HepG2 (cell line): ENCODE data around the gene GGTA1. TPM values are rescaled to one million over a fixed set of nuclear protein-coding genes. Genes with fewer than 3 reads are reported as not detected.

ENCODE experiments used
- ARID4A ChIP-seq: sonication (generic); formaldehyde crosslinking; IDR thresholded peaks from 2 replicates; pipeline ENCODE4 v1.5.0; 2020; ENCODE audit warnings: mild to moderate bottlenecking, missing genetic modification reagents, borderline replicate concordance
- ELK4 ChIP-seq: sonication (generic); formaldehyde crosslinking; IDR thresholded peaks from 2 replicates; pipeline ENCODE4 v1.9.0; 2021; ENCODE audit warnings: missing genetic modification reagents, borderline replicate concordance
- EZH2 ChIP-seq: conservative IDR thresholded peaks from 2 replicates; pipeline ENCODE4 v1.6.1; 2012; ENCODE audit warnings: mild to moderate bottlenecking, low read depth, low read length, moderate library complexity
- KLF9 ChIP-seq: IDR thresholded peaks from 2 replicates; pipeline ENCODE4 v1.6.1; 2016; ENCODE audit warnings: low read depth
- MTERF4 ChIP-seq: sonication (generic); formaldehyde crosslinking; IDR thresholded peaks from 2 replicates; pipeline ENCODE4 v1.8.0; 2023; ENCODE audit warnings: mild to moderate bottlenecking, missing genetic modification reagents
- NFE2L1 ChIP-seq: sonication (generic); formaldehyde crosslinking; IDR thresholded peaks from 2 replicates; pipeline ENCODE4 v1.4.0; 2020; ENCODE audit warnings: missing genetic modification reagents, mild to moderate bottlenecking, borderline replicate concordance
- NR2C2 ChIP-seq: sonication (generic); formaldehyde crosslinking; IDR thresholded peaks from 2 replicates; pipeline ENCODE4 v1.4.0; 2020; ENCODE audit warnings: missing genetic modification reagents, mild to moderate bottlenecking, moderate library complexity, borderline replicate concordance
- SCMH1 ChIP-seq: sonication (generic); formaldehyde crosslinking; IDR thresholded peaks from 2 replicates; pipeline ENCODE4 v1.9.0; 2021; ENCODE audit warnings: missing genetic modification reagents, mild to moderate bottlenecking, borderline replicate concordance
- TIGD3 ChIP-seq: sonication (generic); formaldehyde crosslinking; IDR thresholded peaks from 2 replicates; pipeline ENCODE4 v1.5.1; 2020; ENCODE audit warnings: mild to moderate bottlenecking, missing genetic modification reagents, borderline replicate concordance
- TMF1 ChIP-seq: sonication (generic); formaldehyde crosslinking; IDR thresholded peaks from 2 replicates; pipeline ENCODE4 v1.8.1; 2022; ENCODE audit warnings: low read depth, missing genetic modification reagents
- ZBTB38 ChIP-seq: sonication (generic); formaldehyde crosslinking; IDR thresholded peaks from 2 replicates; pipeline ENCODE4 v1.5.1; 2020; ENCODE audit warnings: mild to moderate bottlenecking, missing genetic modification reagents
- ZBTB8A ChIP-seq: sonication (generic); formaldehyde crosslinking; IDR thresholded peaks from 2 replicates; pipeline ENCODE4 v1.4.0; 2020; ENCODE audit warnings: mild to moderate bottlenecking, low read depth, missing genetic modification reagents, borderline replicate concordance
- ZNF280B ChIP-seq: sonication (generic); formaldehyde crosslinking; IDR thresholded peaks from 2 replicates; pipeline ENCODE4 v1.5.0; 2020; ENCODE audit warnings: missing genetic modification reagents, mild to moderate bottlenecking, borderline replicate concordance
- ZNF326 ChIP-seq: sonication (generic); formaldehyde crosslinking; IDR thresholded peaks from 2 replicates; pipeline ENCODE4 v1.4.0; 2020; ENCODE audit warnings: missing genetic modification reagents, borderline replicate concordance
- ZNF569 ChIP-seq: sonication (generic); formaldehyde crosslinking; IDR thresholded peaks from 2 replicates; pipeline ENCODE4 v1.5.0; 2020; ENCODE audit warnings: mild to moderate bottlenecking, missing genetic modification reagents, moderate library complexity, borderline replicate concordance
- ZNF597 ChIP-seq: sonication (generic); formaldehyde crosslinking; IDR thresholded peaks from 2 replicates; pipeline ENCODE4 v1.5.0; 2020; ENCODE audit warnings: missing genetic modification reagents
- ZNF775 ChIP-seq: sonication (generic); formaldehyde crosslinking; IDR thresholded peaks from 2 replicates; pipeline ENCODE4 v1.4.0; 2020; ENCODE audit warnings: missing genetic modification reagents, mild to moderate bottlenecking, moderate library complexity, borderline replicate concordance
- polyA plus RNA-seq, 8 experiments: library from polyadenylated mRNA; depleted of rRNA in 3 of 8; stranded (reverse) in 7 of 8; unstranded in 1 of 8; fragments of >200 nt; fragmentation: Illumina TruSeq in 4 of 8; extraction: Trizol in 4 of 8; gene quantifications; 2 replicates each; pipeline versions ENCODE4 v1.2.1 to v1.2.3, GENCODE V29; 2011 to 2016; ENCODE audit warnings: low read depth in 4 of 8, missing spikeins in 1 of 8, mixed read lengths in 1 of 8; ENCODE audit not compliant: insufficient read depth in 1 of 8
- total RNA-seq, 5 experiments: library from RNA; depleted of rRNA; stranded (reverse); fragments of >200 nt; fragmentation: Illumina TruSeq; extraction: Trizol; gene quantifications; 2 replicates each; pipeline ENCODE4 v1.2.3, GENCODE V29; 2016; ENCODE audit warnings: low read depth in 1 of 5

GGTA1 gene
- total and polyA plus RNA-seq, 2 of the 13 experiments (the other 11 are each of a cell fraction or from before 2014, with no cell fraction given) = not detected

- TF ChIP-seq ZBTB8A (CRISPR knock-in tag) (no peak), ZNF775 (CRISPR knock-in tag) (no peak), NFE2L1 (no peak), ZNF597 (no peak), NR2C2 (peak; percentile 81), MTERF4 (no peak), ARID4A (CRISPR knock-in tag) (peak; percentile 13; the same call in 1 of the 2 replicates), TMF1 (CRISPR knock-in tag) (no peak), EZH2 (no peak), ZNF280B (CRISPR knock-in tag) (no peak), ZNF326 (no peak), SCMH1 (CRISPR knock-in tag) (no peak), ZNF569 (CRISPR knock-in tag) (no peak), KLF9 (CRISPR knock-in tag) (no peak), ZBTB38 (no peak), TIGD3 (no peak), ELK4 (CRISPR knock-in tag) (no peak)
These were observed 75.6 kb downstream of the GGTA1 start (continued) for GRCh38 chr9:121424024-121424432.
